Calu3 (cell line): ENCODE measurements around the gene MLLT1. TPM values are rescaled to one million over a fixed set of nuclear protein-coding genes. Genes with fewer than 3 reads are reported as not detected.

Source experiments
- BruUV-seq: library from RNA; stranded (reverse); fragments of 400-500 nt; replicated peaks from 2 replicates; lab custom pipeline; 2021; lab: Mats Ljungman, UMichigan
- CTCF ChIA-PET: fragments of 300-600 bp; sonication (Branson Sonifier 250); formaldehyde crosslinking; loops from one replicate; lab custom pipeline; 2022; ENCODE audit warnings: antibody characterized with exemption; lab: Charles Lee
- DNase-seq: peaks from one replicate; pipeline ENCODE4 v3.0.0; 2022
- H3K27ac Mint-ChIP-seq: one replicate; pipeline ENCODE4 v1.8.0; 2022; ENCODE audit warnings: mixed read lengths; ENCODE audit not compliant: unreplicated experiment
- H3K27me3 Mint-ChIP-seq: one replicate; pipeline ENCODE4 v1.8.0; 2022; ENCODE audit warnings: mixed read lengths; ENCODE audit not compliant: unreplicated experiment
- H3K36me3 Mint-ChIP-seq: one replicate; pipeline ENCODE4 v1.8.0; 2022; ENCODE audit warnings: mild to moderate bottlenecking, moderate library complexity, mixed read lengths; ENCODE audit not compliant: insufficient read depth, unreplicated experiment
- H3K4me1 Mint-ChIP-seq: one replicate; pipeline ENCODE4 v1.8.0; 2022; ENCODE audit warnings: mild to moderate bottlenecking, low read depth, mixed read lengths; ENCODE audit not compliant: unreplicated experiment
- H3K4me3 Mint-ChIP-seq: one replicate; pipeline ENCODE4 v1.8.0; 2022; ENCODE audit warnings: mild to moderate bottlenecking, low read depth, moderate library complexity, mixed read lengths; ENCODE audit not compliant: unreplicated experiment
- H3K9me3 Mint-ChIP-seq: one replicate; pipeline ENCODE4 v1.8.0; 2022; ENCODE audit warnings: low read depth, mixed read lengths; ENCODE audit not compliant: unreplicated experiment
- intact Hi-C: fragments of 100-400 bp; cut with micrococcal nuclease; formaldehyde crosslinking; loops from one replicate; pipeline ENCODE4 v1.10.0; 2022; ENCODE audit not compliant: unreplicated experiment
- total RNA-seq: library from RNA; stranded (reverse); gene quantifications from 2 replicates; pipeline ENCODE4 v1.2.3, GENCODE V29; 2022
- TF ChIP-seq, protein P1 (sequence below): fragments of 200-600 bp; IDR thresholded peaks from one replicate; pipeline ENCODE4 v1.8.0; 2022; ENCODE audit warnings: antibody characterized with exemption; ENCODE audit not compliant: unreplicated experiment

MLLT1 gene
- total RNA-seq, 1 experiment from 2014 or later = 49.8 TPM

DNA sequence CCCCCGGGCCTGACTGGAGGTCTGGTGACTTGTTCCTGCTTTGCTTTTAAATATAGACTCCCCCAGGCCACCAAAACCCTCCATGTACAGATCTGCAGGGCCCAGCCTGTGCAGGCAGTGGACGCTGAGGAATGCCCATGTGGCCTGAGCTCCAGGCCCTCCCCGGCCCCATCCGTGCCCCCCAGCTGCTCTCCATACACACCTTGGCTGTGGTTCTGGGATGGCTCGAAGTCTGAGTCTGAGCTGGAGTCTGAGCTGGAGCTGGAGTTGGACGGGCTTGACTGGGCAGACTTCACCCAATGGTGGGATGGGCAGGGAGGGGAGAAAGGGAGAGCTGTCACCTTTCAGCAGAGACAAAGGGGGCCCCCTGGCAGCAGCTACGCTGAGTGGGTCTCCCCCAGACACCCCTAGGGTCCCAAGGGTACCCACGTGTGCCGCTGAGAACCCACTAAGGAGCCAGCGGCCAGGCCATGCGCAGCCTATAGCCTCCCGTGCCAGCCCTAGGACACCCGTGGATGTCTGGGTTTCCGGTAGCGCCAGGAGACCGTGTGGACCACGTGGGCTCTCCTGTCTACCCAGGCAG, 61.9 kb downstream of the MLLT1 start:
- Mint-ChIP-seq H3K27ac (no peak overlapping the region), H3K36me3 (peaks cover 6% of the 10 kb centered on the region), H3K4me1 (no peaks in the 10 kb centered on the region), H3K27me3 (no peaks in the 10 kb centered on the region), H3K9me3 (no peaks in the 10 kb centered on the region), H3K4me3 (no peak overlapping the region)
- TF ChIP-seq, protein P1, sequence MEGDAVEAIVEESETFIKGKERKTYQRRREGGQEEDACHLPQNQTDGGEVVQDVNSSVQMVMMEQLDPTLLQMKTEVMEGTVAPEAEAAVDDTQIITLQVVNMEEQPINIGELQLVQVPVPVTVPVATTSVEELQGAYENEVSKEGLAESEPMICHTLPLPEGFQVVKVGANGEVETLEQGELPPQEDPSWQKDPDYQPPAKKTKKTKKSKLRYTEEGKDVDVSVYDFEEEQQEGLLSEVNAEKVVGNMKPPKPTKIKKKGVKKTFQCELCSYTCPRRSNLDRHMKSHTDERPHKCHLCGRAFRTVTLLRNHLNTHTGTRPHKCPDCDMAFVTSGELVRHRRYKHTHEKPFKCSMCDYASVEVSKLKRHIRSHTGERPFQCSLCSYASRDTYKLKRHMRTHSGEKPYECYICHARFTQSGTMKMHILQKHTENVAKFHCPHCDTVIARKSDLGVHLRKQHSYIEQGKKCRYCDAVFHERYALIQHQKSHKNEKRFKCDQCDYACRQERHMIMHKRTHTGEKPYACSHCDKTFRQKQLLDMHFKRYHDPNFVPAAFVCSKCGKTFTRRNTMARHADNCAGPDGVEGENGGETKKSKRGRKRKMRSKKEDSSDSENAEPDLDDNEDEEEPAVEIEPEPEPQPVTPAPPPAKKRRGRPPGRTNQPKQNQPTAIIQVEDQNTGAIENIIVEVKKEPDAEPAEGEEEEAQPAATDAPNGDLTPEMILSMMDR = no peak
- no TSS peak for BruUV-seq
- intact Hi-C loops = loop anchor here (10.0 kb wide), 1 partner anchor 77 kb away; no protein-coding TSS in a partner anchor
- CTCF ChIA-PET = interaction anchor here (1.0 kb wide), 1 partner anchor 78 kb away, joined by 3 read pairs; no protein-coding TSS in a partner anchor
- no peak for DNase-seq

- TF ChIP-seq, protein P1 = no peak
- Mint-ChIP-seq H3K9me3 (no peaks in the 10 kb centered on the region), H3K36me3 (peaks cover 8% of the 10 kb centered on the region), H3K27me3 (no peaks in the 10 kb centered on the region), H3K4me3 (no peak overlapping the region), H3K27ac (no peak overlapping the region), H3K4me1 (no peaks in the 10 kb centered on the region)
- CTCF ChIA-PET = no interaction called here
- intact Hi-C loops = loop anchor here (10.0 kb wide), 1 partner anchor 78 kb away; no protein-coding TSS in a partner anchor
- no TSS peak for BruUV-seq
- DNase-seq = no peak
These were observed 62.6 kb downstream of the MLLT1 start for GRCh38 chr19:6216996-6217751.

DNA sequence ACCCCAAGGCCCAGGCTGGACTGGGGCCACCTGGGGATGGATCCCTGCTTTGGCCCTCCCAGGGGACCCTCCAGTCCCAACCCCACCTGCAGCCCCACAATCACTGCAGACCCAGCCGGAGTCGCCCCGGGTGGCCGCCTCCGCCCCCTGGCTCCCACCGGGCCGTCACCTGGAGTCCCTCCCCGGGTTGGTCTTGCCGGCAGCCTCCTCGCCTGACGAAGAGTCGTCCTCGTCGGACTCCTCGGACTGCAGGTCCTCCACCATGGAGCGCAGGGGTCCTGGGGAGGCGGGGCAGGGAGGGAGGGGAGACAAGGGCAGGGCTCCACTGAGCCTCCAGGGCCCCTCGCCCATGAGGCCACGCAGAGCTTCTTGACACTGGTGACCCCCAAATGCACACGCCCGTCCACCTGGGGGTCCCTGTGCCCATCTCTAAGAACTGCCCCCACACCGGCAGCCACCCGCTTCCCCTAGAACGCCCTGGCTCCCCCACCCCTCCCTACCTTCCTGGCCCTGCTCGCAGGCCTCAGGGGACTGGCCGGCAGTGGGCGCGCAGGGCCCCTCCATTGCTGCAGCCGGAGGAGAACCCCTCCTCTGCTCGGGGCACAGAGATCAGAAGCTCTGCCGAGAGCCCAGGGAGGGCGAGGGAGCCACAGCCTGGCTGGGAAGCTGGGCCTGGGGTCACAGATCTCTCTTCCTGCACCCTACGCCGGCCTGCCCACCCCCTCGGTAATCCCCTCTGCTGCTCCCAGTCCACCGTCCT, 63.4 kb downstream of the MLLT1 start:
- Mint-ChIP-seq H3K27ac (no peak overlapping the region), H3K9me3 (no peaks in the 10 kb centered on the region), H3K36me3 (peaks cover 14% of the 10 kb centered on the region), H3K27me3 (no peaks in the 10 kb centered on the region), H3K4me3 (no peak overlapping the region), H3K4me1 (no peaks in the 10 kb centered on the region)
- TF ChIP-seq, protein P1 = no peak
- no peak for DNase-seq
- CTCF ChIA-PET = no interaction called here
- intact Hi-C loops = loop anchor here (10.0 kb wide), 1 partner anchor 78 kb away; no protein-coding TSS in a partner anchor
- no TSS peak for BruUV-seq

DNA sequence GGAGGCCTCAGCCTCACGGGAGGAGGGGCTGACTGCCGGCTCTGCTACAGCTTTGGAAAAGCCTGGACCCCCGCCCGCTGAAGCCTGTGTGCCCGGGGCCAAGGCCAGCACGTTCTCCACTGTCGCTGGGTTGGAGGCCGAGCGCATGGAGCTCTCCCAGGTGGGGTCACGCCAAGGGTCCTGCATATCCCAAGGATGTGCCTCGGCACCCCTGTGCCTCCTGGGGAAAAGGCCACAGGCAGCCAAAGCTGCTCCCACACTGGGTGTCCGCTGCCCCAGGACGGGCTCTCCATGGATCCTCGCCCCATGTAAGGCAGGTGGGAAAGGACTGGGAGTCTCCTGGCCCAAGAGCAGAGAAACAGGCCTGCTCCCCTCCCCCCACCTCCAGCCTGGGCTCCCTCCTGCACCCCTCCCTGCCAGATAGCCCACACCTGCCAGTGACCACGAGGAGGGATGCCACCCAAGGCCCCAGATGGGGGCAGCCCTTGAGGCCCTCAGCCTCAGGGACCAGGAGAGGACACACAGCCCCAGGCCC, 64.0 kb downstream of the MLLT1 start:
- no peaks in the 10 kb centered on the region for H3K4me1 Mint-ChIP-seq
- no peaks in the 10 kb centered on the region for H3K27me3 Mint-ChIP-seq
- TF ChIP-seq, protein P1 = no peak
- intact Hi-C loops = loop anchor here (10.0 kb wide), 1 partner anchor 79 kb away; no protein-coding TSS in a partner anchor
- BruUV-seq = no TSS peak
- peaks cover 14% of the 10 kb centered on the region for H3K36me3 Mint-ChIP-seq
- no peak overlapping the region for H3K4me3 Mint-ChIP-seq
- no peak for DNase-seq
- CTCF ChIA-PET = no interaction called here
- H3K9me3 Mint-ChIP-seq = no peaks in the 10 kb centered on the region
- H3K27ac Mint-ChIP-seq = no peak overlapping the region
